Measurements from ENCODE around the gene CMTR2. TPM values are rescaled to one million over a fixed set of nuclear protein-coding genes. Genes with fewer than 3 reads are reported as not detected.

CMTR2 gene
- total RNA-seq, 1 donor from 2014 or later = 21.6 TPM

GRCh38 chr16:71273384-71273783 lies 15.8 kb downstream of the CMTR2 start:
- ATAC-seq = no peak
- no peak for TF ChIP-seq CTCF (IDR thresholded peaks at IDR 0.05)
- H3K4me3 ChIP-seq = no peak overlapping the region
- no peak overlapping the region for H3K27ac ChIP-seq
- intact Hi-C loops (cut with DNase I) = no loop called here
- H3K27me3 ChIP-seq = no peaks in the 10 kb centered on the region
- no peaks in the 10 kb centered on the region for H3K4me1 ChIP-seq
- no peaks in the 10 kb centered on the region for H3K9me3 ChIP-seq
- no peak for DNase-seq
- H3K36me3 ChIP-seq = no peaks in the 10 kb centered on the region

- Histone ChIP-seq H3K4me3 (no peak overlapping the region), H3K27ac (no peak overlapping the region), H3K36me3 (no peaks in the 10 kb centered on the region), H3K9me3 (no peaks in the 10 kb centered on the region), H3K4me1 (no peaks in the 10 kb centered on the region), H3K27me3 (no peaks in the 10 kb centered on the region)
- DNase-seq = no peak
- ATAC-seq = no peak
- no peak for TF ChIP-seq CTCF (IDR thresholded peaks at IDR 0.05)
- intact Hi-C loops (cut with DNase I) = no loop called here
Measured at GRCh38 chr16:71264299-71264698, 24.9 kb downstream of the CMTR2 start.

- no peak for DNase-seq
- no peaks in the 10 kb centered on the region for H3K4me1 ChIP-seq
- H3K9me3 ChIP-seq = no peaks in the 10 kb centered on the region
- no peaks in the 10 kb centered on the region for H3K36me3 ChIP-seq
- no peak overlapping the region for H3K4me3 ChIP-seq
- ATAC-seq = no peak
- intact Hi-C loops (cut with DNase I) = no loop called here
- no peaks in the 10 kb centered on the region for H3K27me3 ChIP-seq
- no peak overlapping the region for H3K27ac ChIP-seq
- TF ChIP-seq CTCF (IDR thresholded peaks at IDR 0.05) = no peak
Measured at GRCh38 chr16:71263582-71263981, 25.6 kb downstream of the CMTR2 start.

GRCh38 chr16:71262391-71262790 lies 26.8 kb downstream of the CMTR2 start:
- Histone ChIP-seq H3K4me1 (no peaks in the 10 kb centered on the region), H3K27ac (no peak overlapping the region), H3K4me3 (no peak overlapping the region), H3K36me3 (no peaks in the 10 kb centered on the region), H3K9me3 (no peaks in the 10 kb centered on the region), H3K27me3 (no peaks in the 10 kb centered on the region)
- intact Hi-C loops (cut with DNase I) = no loop called here
- ATAC-seq (no peak), DNase-seq (no peak)
- no peak for TF ChIP-seq CTCF (IDR thresholded peaks at IDR 0.05)

GRCh38 chr16:71260995-71261394 lies 28.2 kb downstream of the CMTR2 start:
- no peak for TF ChIP-seq CTCF (IDR thresholded peaks at IDR 0.05)
- no peak overlapping the region for H3K4me3 ChIP-seq
- H3K27ac ChIP-seq = no peak overlapping the region
- no peak for DNase-seq
- no peaks in the 10 kb centered on the region for H3K36me3 ChIP-seq
- H3K9me3 ChIP-seq = no peaks in the 10 kb centered on the region
- H3K27me3 ChIP-seq = no peaks in the 10 kb centered on the region
- ATAC-seq = no peak
- no peaks in the 10 kb centered on the region for H3K4me1 ChIP-seq
- intact Hi-C loops (cut with DNase I) = no loop called here

- Histone ChIP-seq H3K4me3 (no peak overlapping the region), H3K36me3 (no peaks in the 10 kb centered on the region), H3K4me1 (no peaks in the 10 kb centered on the region), H3K27ac (no peak overlapping the region), H3K9me3 (no peaks in the 10 kb centered on the region), H3K27me3 (no peaks in the 10 kb centered on the region)
- ATAC-seq = no peak
- DNase-seq = no peak
- no peak for TF ChIP-seq CTCF (IDR thresholded peaks at IDR 0.05)
- intact Hi-C loops (cut with DNase I) = no loop called here
Measured at GRCh38 chr16:71259086-71259485, 30.1 kb downstream of the CMTR2 start.
